KBM-7 (cell line): Measurements from ENCODE around the gene RGS19.
A peak's percentile ranks its signal among the peaks of the same experiment; 100 is the strongest.
"Not testable (repeated sequence)": the region's sequence is repeated elsewhere in the genome, so short reads cannot be mapped to it uniquely, and the experiment has no call there.

Source experiments
- DNase-seq: peaks from one replicate; pipeline ENCODE4 v3.0.0-alpha.2; 2015
- in situ Hi-C: fragments of 300-500 bp; cut with MboI; formaldehyde crosslinking; loops from 2 replicates; pipeline ENCODE4 v1.14.3; 2020; ENCODE audit warnings: low sequenced_read_pairs, low pct_unique_long_range_greater_than_20kb, mixed read lengths

The RGS19 gene, protein sequence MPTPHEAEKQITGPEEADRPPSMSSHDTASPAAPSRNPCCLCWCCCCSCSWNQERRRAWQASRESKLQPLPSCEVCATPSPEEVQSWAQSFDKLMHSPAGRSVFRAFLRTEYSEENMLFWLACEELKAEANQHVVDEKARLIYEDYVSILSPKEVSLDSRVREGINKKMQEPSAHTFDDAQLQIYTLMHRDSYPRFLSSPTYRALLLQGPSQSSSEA

DNA sequence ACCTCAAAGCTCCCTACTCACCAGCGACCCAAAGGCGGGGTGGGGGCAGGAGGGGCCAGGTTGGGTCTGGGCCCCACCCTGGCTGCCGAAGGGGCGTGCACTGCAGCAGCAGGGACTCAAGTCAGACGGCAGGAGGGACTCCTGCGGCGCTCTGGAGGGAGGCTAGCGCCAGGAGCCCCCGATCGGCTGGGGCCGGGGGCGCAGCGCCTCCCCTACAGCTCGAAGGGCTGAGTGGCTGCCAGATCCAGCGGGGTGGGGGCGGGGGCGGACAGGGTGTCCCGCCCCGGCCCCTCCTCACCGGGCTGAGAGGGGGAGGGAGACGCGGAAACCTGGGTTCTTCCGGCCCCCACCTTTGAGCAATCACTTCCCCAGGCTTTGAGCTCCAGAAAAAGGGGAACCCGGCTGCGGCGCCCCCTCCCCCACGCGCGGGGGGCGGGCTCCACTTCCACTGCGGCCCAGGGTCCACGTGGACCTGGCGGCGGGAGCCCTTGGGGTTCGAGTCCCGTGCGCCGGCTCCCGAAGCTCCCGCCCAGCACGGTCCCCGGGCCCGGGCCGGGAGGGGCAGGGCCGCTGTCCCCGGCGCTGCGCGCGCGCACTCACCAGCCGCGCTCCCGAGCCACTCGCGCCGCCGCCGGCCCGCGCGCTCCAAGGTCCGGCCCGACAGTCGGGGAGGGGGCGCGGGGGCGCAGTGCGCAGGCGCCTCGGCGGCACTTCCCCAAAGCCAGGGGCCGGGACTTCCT, at the start of gene RGS19:
RGS19 (minus strand) TSS at position 246 of the 740 bp plus-strand sequence. CDS start 2,632 bp downstream, outside the sequence.
- in situ Hi-C loops: no loop called here
- peak; percentile 97 for DNase-seq

- DNase-seq, in situ Hi-C loops: not testable (repeated sequence)
Measured at GRCh38 chr20:64123517-64123916, 44.2 kb upstream of the RGS19 start.

DNA sequence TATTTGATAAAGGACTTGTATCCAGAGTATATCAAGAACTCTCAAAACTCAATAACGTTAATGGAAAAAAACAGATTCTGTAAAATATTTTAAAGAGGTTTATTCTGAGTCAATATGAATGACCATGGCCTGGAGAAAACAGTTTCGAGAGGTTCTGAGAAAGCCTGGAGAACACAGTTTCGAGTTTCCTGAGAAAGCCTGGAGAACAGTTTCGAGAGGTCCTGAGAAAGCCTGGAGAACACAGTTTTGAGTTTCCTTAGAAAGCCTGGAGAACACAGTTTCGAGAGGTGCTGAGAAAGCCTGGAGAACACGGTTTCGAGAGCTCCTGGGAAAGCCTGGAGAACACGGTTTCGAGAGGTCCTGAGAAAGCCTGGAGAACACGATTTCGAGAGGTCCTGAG, 43.6 kb upstream of the RGS19 start:
- in situ Hi-C loops, DNase-seq: not testable (repeated sequence)

- in situ Hi-C loops: no loop called here
- no peak for DNase-seq
Measured at GRCh38 chr20:64121586-64121985, 42.3 kb upstream of the RGS19 start.

- in situ Hi-C loops: no loop called here
- DNase-seq: no peak
Measured at GRCh38 chr20:64119681-64120341, 40.5 kb upstream of the RGS19 start.

GRCh38 chr20:64119301-64119680, 40.0 kb upstream of the RGS19 start:
- DNase-seq: no peak
- in situ Hi-C loops: no loop called here

GRCh38 chr20:64117432-64117777, 38.1 kb upstream of the RGS19 start:
- DNase-seq, in situ Hi-C loops: not testable (repeated sequence)

DNA sequence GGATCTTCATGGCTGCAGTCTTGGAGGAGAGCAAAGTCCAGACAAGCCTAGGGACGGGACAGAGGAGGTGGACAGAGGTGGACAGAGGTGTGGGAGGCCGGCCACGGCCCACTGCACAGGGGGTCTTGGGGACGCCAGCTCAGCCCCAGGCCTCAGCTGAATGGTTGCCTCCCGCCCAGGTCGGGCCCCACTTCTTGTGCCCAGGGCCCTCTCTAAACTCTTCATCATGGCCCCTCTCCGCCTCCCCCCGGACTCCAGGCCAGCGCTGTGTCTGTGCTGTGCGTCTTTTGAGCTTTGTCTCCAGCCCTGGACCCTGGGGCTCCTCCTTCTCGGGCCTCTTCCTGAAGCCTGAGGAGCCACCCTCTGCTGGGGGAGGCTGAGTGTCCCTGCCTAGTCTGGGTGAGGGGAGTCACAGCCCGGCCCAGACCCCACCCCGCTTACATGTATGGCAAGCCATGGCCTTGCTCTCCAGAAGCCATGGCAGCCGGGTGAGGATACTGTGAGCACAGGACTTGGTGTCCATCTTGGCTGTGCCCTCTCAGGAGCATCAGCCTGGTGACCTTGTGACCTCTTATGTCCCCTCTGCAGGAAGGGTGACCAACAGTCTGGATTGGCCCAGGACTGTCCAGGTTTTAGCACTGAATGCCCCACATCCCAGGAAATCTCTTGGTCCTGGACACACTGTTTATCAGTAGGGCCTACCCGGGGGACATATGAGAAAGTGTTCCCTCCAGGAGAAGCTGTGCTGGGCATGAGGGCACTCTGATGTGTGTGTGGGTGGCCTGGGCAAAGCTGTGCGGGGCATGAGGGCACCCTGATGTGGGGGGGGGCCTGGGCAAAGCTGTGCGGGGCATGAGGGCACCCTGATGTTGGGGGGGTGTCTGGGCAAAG, 37.5 kb upstream of the RGS19 start:
- in situ Hi-C loops: no loop called here
- DNase-seq: no peak

- no peak for DNase-seq
- in situ Hi-C loops: no loop called here
Measured at GRCh38 chr20:64116016-64116415, 36.7 kb upstream of the RGS19 start.

- in situ Hi-C loops: no loop called here
- DNase-seq: no peak
Measured at GRCh38 chr20:64115171-64115911, 36.0 kb upstream of the RGS19 start.

GRCh38 chr20:64114356-64114971, 35.1 kb upstream of the RGS19 start:
- DNase-seq: no peak
- in situ Hi-C loops: no loop called here

- DNase-seq: no peak
- in situ Hi-C loops: no loop called here
Measured at GRCh38 chr20:64113796-64114355, 34.6 kb upstream of the RGS19 start.

GRCh38 chr20:64113444-64113775, 34.1 kb upstream of the RGS19 start:
- in situ Hi-C loops: no loop called here
- DNase-seq: no peak

DNA sequence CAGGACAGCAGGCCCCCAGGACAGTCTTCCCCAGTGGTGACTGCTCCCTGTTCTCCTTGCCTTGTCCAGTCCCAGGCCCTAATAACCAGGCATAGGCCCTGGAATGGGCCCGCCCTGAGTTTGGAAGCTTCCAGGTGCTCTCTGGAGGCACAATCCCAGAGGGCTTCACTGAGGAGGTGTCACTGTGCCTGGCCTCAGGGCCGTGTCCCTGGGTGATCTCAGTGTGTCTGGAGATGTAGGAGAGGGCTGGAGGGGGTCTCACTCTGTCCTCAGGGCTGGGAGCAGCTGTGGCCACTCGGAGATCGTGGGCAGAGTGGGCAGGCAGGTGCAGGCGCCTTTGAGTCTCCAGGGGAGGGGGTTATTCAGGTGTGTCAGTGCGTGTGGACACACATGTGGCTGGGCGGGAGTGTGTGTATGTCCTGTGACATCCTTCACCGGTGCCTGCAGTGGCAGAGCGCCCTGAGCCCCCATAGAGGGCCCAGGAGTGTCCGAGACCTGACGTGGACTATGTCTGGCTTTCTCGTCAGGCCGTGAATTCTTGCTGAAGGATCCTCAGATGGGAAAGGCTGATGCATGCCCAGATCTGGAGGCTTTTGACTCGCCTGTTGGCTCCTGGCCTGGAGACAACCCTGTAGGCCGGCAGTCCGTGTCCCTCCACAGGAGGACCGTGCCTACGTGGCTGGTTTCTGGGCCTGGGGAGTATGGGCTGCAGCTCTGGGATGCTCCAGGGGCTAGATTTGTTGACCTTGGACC, 33.5 kb upstream of the RGS19 start:
- in situ Hi-C loops: no loop called here

DNA sequence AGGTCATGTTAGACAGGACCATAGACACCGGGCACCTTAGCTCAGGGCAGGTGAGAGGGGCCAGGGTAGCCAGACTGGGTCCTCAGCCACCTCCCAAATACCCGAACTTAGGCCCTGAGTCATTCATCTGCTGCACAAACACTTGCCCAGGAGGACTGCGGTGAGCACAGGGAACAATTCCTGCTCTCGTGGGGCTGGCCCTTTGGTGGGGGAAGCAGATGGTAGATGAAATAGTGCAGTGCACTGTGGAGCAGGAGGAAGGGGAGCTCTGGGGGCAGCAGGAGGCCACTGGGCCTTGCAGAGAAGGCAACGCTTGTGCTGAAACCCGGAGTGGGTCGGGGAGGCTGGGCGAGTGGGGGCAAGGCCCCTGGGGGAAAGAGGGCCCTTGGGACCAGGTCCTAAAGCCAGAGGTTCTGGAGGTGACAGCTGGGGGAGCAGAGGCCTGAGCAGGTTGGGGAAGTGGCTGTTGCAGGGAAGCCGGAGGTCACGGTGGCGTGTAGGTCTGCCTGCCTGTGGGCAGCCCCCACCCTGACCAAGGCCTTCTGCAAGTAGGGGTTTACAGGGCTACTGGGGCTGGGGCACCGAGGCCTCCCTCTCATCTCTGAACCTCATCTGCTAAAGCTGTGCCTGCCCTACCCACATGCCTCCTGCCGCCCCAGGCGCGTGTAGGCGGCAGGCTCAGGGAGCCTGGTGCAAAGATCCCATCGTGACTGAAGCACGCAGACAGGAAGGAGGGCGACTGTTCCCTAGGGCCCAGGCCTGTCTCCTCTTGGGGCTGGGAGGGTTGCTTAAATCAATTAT, 32.7 kb upstream of the RGS19 start:
- DNase-seq: peak; percentile 37
- in situ Hi-C loops: no loop called here

More for the DNA sequence above, 33.5 kb upstream of the RGS19 start:
- no peak for DNase-seq

DNA sequence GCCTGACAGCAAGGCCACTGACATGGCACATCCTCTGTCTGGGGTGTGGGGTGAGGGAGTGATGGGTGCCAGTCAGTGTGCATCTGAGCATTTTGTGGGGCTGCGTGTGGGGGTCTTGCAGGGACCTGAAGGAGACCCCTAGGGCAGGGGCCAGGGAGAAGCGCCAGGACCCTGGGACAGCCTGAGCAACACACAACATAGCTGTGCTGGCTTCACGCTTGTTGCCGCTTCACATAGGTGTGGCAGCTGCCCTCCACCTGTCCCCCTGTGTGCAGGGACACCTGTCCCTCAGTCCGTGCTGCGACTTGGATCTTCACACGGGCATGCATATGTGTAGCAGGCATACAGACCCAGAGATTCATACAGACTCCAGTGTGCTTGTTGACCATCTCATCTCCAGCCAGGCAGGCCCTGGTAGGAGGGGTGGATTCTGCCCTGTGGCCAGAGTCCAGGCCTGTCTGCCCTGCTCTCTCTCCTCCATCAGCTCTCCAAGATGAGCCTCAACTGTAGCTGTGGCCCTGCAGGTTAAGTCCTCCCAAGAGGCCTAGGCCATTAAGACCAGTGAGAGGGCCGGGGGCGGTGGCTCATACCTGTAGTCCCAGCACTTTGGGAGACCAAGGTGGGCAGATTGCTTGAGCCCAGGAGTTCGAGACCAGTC, 31.2 kb upstream of the RGS19 start:
- in situ Hi-C loops: no loop called here
- no peak for DNase-seq
